HG03045 (cell line): ENCODE results near the gene RAB5IF.
"Not testable (repeated sequence)": the region's sequence is repeated elsewhere in the genome, so short reads cannot be mapped to it uniquely, and the experiment has no call there.

Experiments used
- ATAC-seq: cut with Tn5 transposase; IDR thresholded peaks from one replicate; pipeline ENCODE4 v1.9.1; 2021; ENCODE audit warnings: mild to moderate bottlenecking, moderate library complexity; ENCODE audit not compliant: unreplicated experiment

Gene RAB5IF

DNA sequence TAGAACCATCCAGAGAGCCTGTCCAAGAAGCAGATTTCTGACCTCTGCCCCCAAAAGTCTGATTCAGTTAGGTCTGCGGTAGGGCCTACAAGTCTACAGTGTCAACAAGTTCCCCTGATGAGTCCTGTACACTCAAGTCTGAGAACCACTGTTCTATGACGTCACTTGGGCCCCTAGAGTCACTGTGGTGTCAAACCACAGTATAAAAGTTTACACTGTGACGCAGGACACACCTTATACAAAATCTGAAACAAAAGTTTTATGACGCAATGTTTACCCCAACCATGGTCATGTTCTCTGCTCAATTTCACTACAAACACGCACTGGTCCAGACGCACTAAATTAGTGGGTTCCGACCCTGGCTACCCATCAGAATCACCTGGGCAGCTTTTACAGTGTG lies 22.5 kb downstream of the RAB5IF start:
- ATAC-seq, result no peak

DNA sequence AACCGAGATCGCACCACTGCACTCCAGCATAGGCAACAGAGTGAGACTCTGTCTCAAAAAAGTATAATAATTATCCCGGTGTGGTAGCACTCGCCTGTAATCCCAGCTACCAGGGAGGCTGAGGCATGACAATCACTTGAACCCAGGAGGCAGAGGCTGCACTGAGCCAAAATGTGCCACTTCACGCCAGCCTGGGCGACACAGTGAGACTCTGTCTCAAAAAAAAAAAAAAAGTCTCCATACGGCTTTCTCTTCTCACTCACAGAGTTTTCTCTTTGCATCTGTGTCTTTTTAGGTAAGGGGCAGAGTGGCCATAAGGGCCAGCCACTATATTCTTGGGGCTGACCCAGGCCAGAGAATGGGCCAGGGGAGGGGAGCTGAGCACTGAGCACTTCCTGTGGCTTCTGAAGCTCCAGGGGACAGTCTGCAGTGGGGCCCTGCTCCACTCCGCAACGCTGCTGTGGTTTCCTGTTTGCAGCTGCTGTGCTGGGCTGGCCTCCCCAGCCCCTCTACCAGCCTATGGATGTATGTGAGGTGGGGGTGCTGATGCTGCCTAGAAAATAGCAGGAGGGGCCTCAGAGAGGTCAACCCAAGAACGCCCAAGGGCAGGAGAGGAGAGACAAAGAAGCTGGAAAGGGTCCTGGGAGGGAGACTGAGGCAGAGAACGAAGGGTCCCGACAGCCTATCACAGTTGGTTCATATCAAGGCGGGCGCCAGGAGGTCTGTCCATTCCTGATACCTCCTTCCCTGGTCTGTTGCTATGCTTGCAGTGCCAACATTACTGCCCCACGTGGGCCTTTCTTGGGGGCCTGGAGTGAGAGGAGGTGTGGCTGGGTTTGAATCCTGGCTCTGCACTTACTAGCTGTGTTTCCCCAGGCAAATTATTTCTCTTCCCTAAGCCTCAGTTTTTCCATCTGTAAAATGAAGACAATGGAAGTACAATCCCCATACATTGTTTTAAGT lies 24.4 kb downstream of the RAB5IF start:
- ATAC-seq, result no peak

DNA sequence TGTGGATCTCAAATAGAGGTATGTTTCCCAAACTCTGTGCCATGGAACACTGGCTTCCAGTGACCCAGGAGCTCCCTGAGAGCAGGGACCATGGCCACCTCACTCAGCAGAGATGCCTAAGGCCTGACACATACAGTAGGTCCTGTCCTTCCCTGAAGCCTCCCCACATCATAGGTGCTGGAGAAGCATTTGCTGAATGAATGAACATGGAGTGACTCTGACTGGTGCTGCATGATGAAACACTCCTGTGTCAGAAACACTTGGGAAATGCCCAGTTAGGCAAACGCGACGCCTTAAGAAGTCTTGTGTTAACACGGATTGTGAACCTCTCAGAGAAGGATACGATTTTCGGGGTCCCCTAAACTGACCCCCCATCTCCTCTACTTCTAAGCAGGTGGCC lies 26.1 kb downstream of the RAB5IF start:
- no peak for ATAC-seq

- ATAC-seq, result no peak
Measured at GRCh38 chr20:36632147-36632486, 26.5 kb downstream of the RAB5IF start.

- no peak for ATAC-seq
Measured at GRCh38 chr20:36632487-36633284, 27.1 kb downstream of the RAB5IF start.

GRCh38 chr20:36633285-36633772 lies 27.8 kb downstream of the RAB5IF start:
- no peak for ATAC-seq

- ATAC-seq, result no peak
Measured at GRCh38 chr20:36634342-36634741, 28.8 kb downstream of the RAB5IF start.

GRCh38 chr20:36638876-36639400 lies 33.4 kb downstream of the RAB5IF start:
- ATAC-seq, result not testable (repeated sequence)

DNA sequence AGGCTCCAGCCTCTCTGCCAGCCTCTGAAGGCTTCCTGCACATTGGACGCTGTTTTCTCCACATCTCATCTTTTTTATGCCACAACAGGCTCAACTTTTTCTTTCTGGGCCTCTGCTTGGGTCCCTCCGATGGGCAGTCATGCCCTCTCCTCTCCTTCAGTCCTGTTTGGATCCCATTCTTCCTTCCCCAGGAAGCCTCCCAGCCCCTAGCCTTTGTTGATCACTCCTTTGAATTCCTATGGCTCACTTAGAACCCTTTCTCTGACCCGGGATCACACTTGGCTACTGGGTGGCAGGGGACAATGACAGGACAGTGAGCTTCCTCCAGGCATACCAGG lies 35.9 kb downstream of the RAB5IF start:
- ATAC-seq, result no peak

DNA sequence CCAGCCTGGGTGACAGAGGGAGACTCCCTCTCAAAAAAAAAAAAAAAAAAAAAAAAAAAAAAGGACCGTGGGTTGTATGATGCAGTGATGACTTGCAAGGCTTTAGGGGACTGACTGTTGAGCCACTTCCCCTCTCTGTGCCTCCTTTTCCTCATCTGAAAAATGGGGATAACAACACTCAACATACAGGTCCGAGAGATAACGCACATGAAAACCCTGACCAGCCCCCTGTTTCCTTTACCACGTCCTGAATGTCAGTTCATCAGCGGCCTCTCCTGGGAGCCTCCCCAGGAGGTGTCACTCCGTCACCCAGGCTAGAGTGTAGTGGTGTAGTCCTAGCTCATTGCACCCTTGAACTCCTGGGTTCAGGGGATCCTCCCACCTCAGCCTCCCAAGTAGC lies 36.6 kb downstream of the RAB5IF start:
- no peak for ATAC-seq

GRCh38 chr20:36644032-36644705 lies 38.6 kb downstream of the RAB5IF start:
- ATAC-seq, result no peak

- ATAC-seq, result no peak
Measured at GRCh38 chr20:36644706-36645095, 39.1 kb downstream of the RAB5IF start.

DNA sequence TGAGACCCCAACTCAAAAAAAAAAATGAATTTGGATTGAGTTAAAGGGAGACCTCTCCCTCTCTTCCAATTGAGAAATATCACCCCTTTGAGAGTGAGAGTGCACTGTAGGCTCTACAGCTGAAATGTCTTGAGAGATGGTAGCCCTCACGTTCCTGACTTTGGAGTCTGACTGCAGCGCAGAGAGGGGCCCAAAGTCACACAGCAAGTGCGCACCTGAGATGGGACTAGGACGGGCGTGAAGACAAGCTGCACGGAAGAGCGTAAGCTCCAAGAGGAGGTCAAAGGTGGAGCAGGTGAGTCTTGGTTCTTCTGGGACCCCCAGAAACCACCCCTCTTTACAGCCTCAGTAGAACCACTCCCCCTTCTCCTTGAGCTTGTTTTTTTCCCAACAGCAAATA lies 39.8 kb downstream of the RAB5IF start:
- no peak for ATAC-seq

DNA sequence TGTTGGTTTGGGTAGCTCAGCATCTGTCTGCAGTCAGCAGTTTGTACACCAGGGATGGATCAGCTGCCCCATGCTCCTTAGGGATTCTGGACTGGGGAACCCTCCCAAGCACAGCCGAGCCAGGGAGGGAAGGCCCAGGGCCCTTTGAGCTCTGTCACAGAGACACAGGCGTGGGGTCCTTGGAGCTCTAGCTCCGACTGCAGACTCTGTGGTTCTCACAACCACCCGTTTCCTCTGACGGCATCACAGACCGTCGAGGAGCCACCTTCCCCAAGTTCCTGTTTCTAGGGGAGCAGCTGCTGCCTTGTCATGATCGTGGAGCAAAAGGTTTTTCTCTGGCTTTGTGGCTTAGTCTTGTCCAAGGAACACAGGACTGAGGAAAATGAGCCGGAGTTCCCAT lies 40.4 kb downstream of the RAB5IF start, which contains the start of gene SLA2:
TSS of gene SLA2 (minus strand) at position 199 of the 400 bp plus-strand sequence. CDS start 4,861 bp downstream, outside the sequence.
- no peak for ATAC-seq

GRCh38 chr20:36646678-36647077 lies 41.1 kb downstream of the RAB5IF start:
- ATAC-seq, result no peak

- no peak for ATAC-seq
Measured at GRCh38 chr20:36647196-36648121, 41.9 kb downstream of the RAB5IF start.

DNA sequence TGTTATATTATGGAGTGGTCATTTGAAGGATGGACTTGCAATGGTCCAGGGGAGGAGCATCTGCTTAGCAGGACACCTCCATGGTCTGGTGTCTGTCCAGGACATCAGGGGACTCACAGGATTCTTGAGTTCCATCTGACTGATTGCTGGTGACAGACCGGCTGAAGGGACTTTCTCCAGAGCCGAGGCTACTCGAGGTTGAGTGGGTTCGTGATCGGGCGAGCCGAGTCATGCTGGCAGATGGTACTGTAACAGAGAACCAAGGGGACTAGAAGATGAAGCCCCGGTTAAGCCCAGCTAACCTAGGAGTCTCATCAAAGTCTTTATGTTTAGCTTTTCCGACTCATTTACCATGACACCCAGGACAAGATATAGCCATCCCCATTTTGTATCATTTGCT lies 47.9 kb downstream of the RAB5IF start:
- ATAC-seq, result no peak

DNA sequence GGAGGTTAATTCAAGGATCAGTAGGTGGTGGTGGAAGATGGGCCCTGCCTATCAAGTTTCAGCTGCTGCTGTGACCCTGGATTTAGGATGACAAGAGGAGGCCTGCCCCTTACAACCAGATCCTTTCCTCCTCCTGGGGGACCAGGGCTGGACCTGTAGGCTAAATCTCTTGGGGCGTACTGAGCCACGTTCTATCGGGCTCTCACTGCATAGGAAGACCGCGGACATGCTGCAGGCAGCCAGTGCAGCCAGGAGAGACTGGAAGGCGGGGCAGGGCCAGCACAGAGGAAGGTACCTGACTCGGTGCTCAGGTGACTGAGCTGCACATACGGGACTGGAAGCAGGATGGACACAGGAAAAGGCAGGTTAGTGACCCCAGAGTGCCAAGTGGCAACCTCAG lies 48.9 kb downstream of the RAB5IF start:
- no peak for ATAC-seq

DNA sequence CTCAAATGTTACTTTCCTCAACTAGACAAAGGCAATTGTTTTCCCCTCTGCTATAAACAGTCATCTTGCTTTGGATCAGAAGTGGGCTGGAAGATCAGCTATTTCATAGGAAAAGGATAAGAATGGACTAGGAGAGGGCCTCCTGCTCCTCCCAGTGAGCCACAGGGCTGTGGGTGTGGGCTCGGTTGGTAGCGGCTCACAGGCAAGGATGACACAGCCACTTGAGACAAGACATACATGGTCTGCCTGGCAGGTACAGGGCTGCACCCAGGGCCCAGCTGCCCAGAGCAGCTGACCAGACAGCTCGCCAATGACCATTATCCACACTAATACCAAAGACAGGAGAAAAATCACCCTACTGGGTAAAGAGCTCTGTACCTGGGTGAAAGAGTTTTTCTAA lies 49.4 kb downstream of the RAB5IF start:
- no peak for ATAC-seq

DNA sequence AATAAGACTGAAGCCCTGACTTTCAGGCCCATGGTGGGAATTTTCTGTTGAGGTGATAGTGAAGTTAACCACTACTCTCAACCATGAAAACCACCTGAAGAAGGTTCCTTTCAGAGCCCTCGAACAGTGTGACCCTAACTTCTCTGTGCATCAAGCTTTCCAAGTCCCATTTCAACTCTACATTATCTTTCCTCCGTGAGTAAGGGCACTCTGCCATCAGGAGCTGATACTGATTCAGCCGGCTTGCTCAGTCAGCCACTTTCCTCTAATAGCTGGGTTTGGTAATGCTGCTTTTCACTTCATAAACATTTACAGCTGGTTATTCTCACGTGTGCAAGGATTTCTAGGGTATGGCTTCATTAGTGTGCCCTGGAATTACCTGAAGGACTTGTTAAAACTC lies 51.2 kb downstream of the RAB5IF start:
- ATAC-seq, result no peak
